Measurements from ENCODE around the gene AFAP1. TPM values are rescaled to one million over a fixed set of nuclear protein-coding genes. Genes with fewer than 3 reads are reported as not detected.

Gene AFAP1
- total RNA-seq, 1 experiment from 2014 or later = 94.7 TPM

DNA sequence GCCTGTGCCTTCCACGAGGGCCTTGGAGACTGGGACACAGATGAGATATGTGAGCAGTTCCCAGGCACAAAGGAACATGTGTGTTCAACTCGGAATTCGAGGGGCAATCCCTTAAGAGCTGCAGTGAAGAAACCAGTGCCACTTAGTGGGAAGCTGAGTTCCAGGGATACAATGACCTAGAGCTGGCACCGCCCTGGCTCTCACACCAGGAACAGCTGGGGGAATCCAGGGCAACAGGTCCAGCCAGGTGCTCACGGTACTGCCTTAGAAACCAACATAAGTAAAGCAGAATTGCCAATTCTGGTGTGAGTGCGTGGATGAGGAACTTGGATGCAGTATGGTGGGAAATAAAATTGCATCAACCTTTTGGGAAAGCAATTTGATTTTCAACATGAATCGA is 122.9 kb downstream of the AFAP1 start:
- DNase-seq (ENCODE audit: low read depth, low spot score) = no peak
- CTCF ChIA-PET = no interaction called here
- Histone ChIP-seq H3K27ac (ENCODE audit: low read length) (no peak overlapping the region; the same call in 1 of the 2 replicates), H3K36me3 (ENCODE audit: control insufficient read depth, insufficient read depth, low read length) (peaks cover 41% of the 10 kb centered on the region), H3K4me3 (ENCODE audit: low read depth in 2 of 2, low read length in 2 of 2) (no peak overlapping the region), H3K4me1 (ENCODE audit: control insufficient read depth, insufficient read depth, low read length) (peaks cover 11% of the 10 kb centered on the region; the same call in 1 of the 2 replicates), H3K27me3 (ENCODE audit: control insufficient read depth, insufficient read depth, low read length) (no peaks in the 10 kb centered on the region), H3K9me3 (ENCODE audit: control insufficient read depth, insufficient read depth, low read depth, low read length) (no peaks in the 10 kb centered on the region)
- no peak for TF ChIP-seq POLR2AphosphoS5 (IDR thresholded peaks at IDR 0.05; ENCODE audit: low read depth, low read length)
- TF ChIP-seq CTCF (IDR thresholded peaks at IDR 0.05) = no peak
- TF ChIP-seq TCF7L2 (IDR thresholded peaks at IDR 0.05; ENCODE audit: low read depth, low read length) = no peak
- TF ChIP-seq SIN3A (IDR thresholded peaks at IDR 0.05; ENCODE audit: borderline replicate concordance, insufficient read depth, low read depth, low read length) = no peak
- TF ChIP-seq, protein P1, sequence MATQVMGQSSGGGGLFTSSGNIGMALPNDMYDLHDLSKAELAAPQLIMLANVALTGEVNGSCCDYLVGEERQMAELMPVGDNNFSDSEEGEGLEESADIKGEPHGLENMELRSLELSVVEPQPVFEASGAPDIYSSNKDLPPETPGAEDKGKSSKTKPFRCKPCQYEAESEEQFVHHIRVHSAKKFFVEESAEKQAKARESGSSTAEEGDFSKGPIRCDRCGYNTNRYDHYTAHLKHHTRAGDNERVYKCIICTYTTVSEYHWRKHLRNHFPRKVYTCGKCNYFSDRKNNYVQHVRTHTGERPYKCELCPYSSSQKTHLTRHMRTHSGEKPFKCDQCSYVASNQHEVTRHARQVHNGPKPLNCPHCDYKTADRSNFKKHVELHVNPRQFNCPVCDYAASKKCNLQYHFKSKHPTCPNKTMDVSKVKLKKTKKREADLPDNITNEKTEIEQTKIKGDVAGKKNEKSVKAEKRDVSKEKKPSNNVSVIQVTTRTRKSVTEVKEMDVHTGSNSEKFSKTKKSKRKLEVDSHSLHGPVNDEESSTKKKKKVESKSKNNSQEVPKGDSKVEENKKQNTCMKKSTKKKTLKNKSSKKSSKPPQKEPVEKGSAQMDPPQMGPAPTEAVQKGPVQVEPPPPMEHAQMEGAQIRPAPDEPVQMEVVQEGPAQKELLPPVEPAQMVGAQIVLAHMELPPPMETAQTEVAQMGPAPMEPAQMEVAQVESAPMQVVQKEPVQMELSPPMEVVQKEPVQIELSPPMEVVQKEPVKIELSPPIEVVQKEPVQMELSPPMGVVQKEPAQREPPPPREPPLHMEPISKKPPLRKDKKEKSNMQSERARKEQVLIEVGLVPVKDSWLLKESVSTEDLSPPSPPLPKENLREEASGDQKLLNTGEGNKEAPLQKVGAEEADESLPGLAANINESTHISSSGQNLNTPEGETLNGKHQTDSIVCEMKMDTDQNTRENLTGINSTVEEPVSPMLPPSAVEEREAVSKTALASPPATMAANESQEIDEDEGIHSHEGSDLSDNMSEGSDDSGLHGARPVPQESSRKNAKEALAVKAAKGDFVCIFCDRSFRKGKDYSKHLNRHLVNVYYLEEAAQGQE (IDR thresholded peaks at IDR 0.05; ENCODE audit: insufficient read depth in 1 of 2, low read depth in 2 of 2, low read length in 1 of 2) = no peak
- in situ Hi-C loops (cut with HindIII; ENCODE audit: low pct_unique_long_range_greater_than_20kb, low sequenced_read_pairs) = no loop called here
- no peak for ATAC-seq
- BruUV-seq (replicated peaks) = no TSS peak
- intact Hi-C loops (cut with micrococcal nuclease; ENCODE audit: unreplicated experiment) = no loop called here
- POLR2A ChIA-PET = no interaction called here

DNA sequence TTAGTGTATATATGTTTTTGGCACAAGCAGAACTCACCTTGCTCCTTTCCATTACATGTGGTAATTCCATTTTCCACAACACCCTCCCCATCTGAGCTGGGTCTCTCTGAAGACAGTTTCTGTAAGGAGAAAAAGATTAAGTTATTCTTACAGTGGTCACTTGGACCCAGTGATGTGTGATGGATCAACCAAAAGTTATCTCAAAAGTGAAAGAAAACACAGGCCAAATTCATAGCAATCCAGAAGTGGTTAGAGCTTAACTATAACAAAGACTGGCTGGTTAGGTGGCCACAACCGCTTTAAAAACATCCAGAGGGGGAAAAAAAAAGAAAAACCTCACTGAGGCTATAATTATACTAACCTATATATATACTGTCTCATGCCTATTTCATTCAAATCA is 123.7 kb downstream of the AFAP1 start:
- Histone ChIP-seq H3K9me3 (ENCODE audit: control insufficient read depth, insufficient read depth, low read depth, low read length) (no peaks in the 10 kb centered on the region), H3K4me3 (ENCODE audit: low read depth in 2 of 2, low read length in 2 of 2) (no peak overlapping the region), H3K27me3 (ENCODE audit: control insufficient read depth, insufficient read depth, low read length) (no peaks in the 10 kb centered on the region), H3K4me1 (ENCODE audit: control insufficient read depth, insufficient read depth, low read length) (peaks cover 8% of the 10 kb centered on the region; the same call in 1 of the 2 replicates), H3K27ac (ENCODE audit: low read length) (no peak overlapping the region; the same call in 1 of the 2 replicates), H3K36me3 (ENCODE audit: control insufficient read depth, insufficient read depth, low read length) (peaks cover 38% of the 10 kb centered on the region)
- ChIA-PET CTCF (no interaction called here), POLR2A (no interaction called here)
- DNase-seq (ENCODE audit: low read depth, low spot score) (no peak), ATAC-seq (no peak)
- no TSS peak for BruUV-seq (replicated peaks)
- TF ChIP-seq CTCF (IDR thresholded peaks at IDR 0.05) = no peak
- TF ChIP-seq POLR2AphosphoS5 (IDR thresholded peaks at IDR 0.05; ENCODE audit: low read depth, low read length) = no peak
- TF ChIP-seq, protein P1 (IDR thresholded peaks at IDR 0.05; ENCODE audit: insufficient read depth in 1 of 2, low read depth in 2 of 2, low read length in 1 of 2) = no peak
- no peak for TF ChIP-seq TCF7L2 (IDR thresholded peaks at IDR 0.05; ENCODE audit: low read depth, low read length)
- no peak for TF ChIP-seq SIN3A (IDR thresholded peaks at IDR 0.05; ENCODE audit: borderline replicate concordance, insufficient read depth, low read depth, low read length)
- intact Hi-C loops (cut with micrococcal nuclease; ENCODE audit: unreplicated experiment) (no loop called here), in situ Hi-C loops (cut with HindIII; ENCODE audit: low pct_unique_long_range_greater_than_20kb, low sequenced_read_pairs) (no loop called here)
